Memory B cell (primary cell): ENCODE data around the gene NRAP.

Experiments
- ATAC-seq: fragments of 150-1000 bp; cut with Tn5 transposase; 2 replicates; pipeline ENCODE4 v1.10.0; 2021; ENCODE audit warnings: low read depth, mild to moderate bottlenecking, moderate library complexity
- DNase-seq, 2 donors: peaks; one replicate each; pipeline ENCODE4 v3.0.0; 2022; ENCODE audit warnings: low spot score in 2 of 2
- H3K27ac Mint-ChIP-seq: one replicate; pipeline ENCODE4 v1.8.0; 2022; ENCODE audit warnings: mild to moderate bottlenecking, moderate library complexity, mixed read lengths
- H3K27me3 Mint-ChIP-seq: one replicate; pipeline ENCODE4 v1.8.0; 2022; ENCODE audit warnings: mixed read lengths
- H3K36me3 Mint-ChIP-seq: one replicate; pipeline ENCODE4 v1.8.0; 2022; ENCODE audit warnings: mild to moderate bottlenecking, mixed read lengths
- H3K4me1 Mint-ChIP-seq: one replicate; pipeline ENCODE4 v1.8.0; 2022; ENCODE audit warnings: mixed read lengths
- H3K4me3 Mint-ChIP-seq: one replicate; pipeline ENCODE4 v1.8.0; 2022; ENCODE audit warnings: mild to moderate bottlenecking, moderate library complexity, mixed read lengths
- H3K9me3 Mint-ChIP-seq: one replicate; pipeline ENCODE4 v1.8.0; 2022; ENCODE audit warnings: mixed read lengths

Gene NRAP

DNA sequence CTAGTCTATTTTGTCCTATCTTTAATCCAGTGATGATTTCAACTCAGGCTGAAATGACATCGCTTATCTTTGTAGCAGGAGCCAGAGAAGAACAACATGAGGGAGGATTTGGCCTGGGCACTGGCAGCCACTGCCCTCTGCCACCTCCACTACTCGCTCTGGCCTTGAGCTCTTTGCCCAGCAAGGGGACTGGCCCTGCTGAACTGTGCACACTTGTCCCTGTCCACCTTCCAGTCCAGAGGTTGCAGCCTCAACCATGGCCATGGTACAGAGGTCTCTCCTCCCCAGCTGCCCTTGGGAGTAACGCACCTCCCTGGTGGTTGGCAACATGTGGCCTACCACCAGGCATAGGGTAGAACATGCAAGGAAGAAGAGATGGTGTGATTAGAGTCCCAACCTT lies 102.6 kb downstream of the NRAP start:
- no peak for ATAC-seq
- H3K27ac Mint-ChIP-seq: no peak overlapping the region
- no peaks in the 10 kb centered on the region for H3K9me3 Mint-ChIP-seq
- H3K4me3 Mint-ChIP-seq: no peak overlapping the region
- no peaks in the 10 kb centered on the region for H3K36me3 Mint-ChIP-seq
- H3K27me3 Mint-ChIP-seq: peaks cover 6% of the 10 kb centered on the region
- no peaks in the 10 kb centered on the region for H3K4me1 Mint-ChIP-seq
- no peak for DNase-seq

- Mint-ChIP-seq H3K27ac (no peak overlapping the region), H3K9me3 (no peaks in the 10 kb centered on the region), H3K4me1 (no peaks in the 10 kb centered on the region), H3K36me3 (no peaks in the 10 kb centered on the region), H3K27me3 (peaks cover 6% of the 10 kb centered on the region), H3K4me3 (no peak overlapping the region)
- no peak for ATAC-seq
- no peak for DNase-seq
Measured at GRCh38 chr10:113560071-113560470, 103.8 kb downstream of the NRAP start.

GRCh38 chr10:113557903-113558321 lies 105.9 kb downstream of the NRAP start:
- no peak overlapping the region for H3K27ac Mint-ChIP-seq
- H3K4me1 Mint-ChIP-seq: no peaks in the 10 kb centered on the region
- no peak for DNase-seq
- H3K27me3 Mint-ChIP-seq: peaks cover 14% of the 10 kb centered on the region
- no peak for ATAC-seq
- no peak overlapping the region for H3K4me3 Mint-ChIP-seq
- H3K9me3 Mint-ChIP-seq: no peaks in the 10 kb centered on the region
- no peaks in the 10 kb centered on the region for H3K36me3 Mint-ChIP-seq

DNA sequence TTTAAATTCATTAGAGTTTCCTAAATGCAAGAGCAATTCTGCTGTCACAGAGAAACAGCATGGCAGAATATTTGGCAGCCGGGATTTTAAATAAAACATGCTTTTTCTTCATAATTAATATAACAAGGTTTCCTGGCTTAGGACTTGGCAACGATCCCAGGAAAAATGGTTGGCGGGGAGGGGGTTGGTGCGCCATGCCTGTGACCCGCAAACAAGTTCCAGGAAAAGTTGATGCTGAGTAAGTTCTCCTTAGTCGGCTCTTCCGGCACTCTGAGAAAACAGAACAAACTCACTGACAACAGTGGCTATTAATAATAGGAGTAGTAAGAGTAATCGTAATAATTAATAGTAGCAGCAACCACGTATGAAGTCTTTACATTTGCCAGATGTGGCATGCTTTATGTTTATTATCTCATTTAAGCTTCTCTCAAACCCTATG lies 106.4 kb downstream of the NRAP start:
- H3K36me3 Mint-ChIP-seq: no peaks in the 10 kb centered on the region
- peaks cover 14% of the 10 kb centered on the region for H3K27me3 Mint-ChIP-seq
- DNase-seq: no peak
- ATAC-seq: no peak
- no peak overlapping the region for H3K4me3 Mint-ChIP-seq
- H3K9me3 Mint-ChIP-seq: no peaks in the 10 kb centered on the region
- no peaks in the 10 kb centered on the region for H3K4me1 Mint-ChIP-seq
- H3K27ac Mint-ChIP-seq: no peak overlapping the region

DNA sequence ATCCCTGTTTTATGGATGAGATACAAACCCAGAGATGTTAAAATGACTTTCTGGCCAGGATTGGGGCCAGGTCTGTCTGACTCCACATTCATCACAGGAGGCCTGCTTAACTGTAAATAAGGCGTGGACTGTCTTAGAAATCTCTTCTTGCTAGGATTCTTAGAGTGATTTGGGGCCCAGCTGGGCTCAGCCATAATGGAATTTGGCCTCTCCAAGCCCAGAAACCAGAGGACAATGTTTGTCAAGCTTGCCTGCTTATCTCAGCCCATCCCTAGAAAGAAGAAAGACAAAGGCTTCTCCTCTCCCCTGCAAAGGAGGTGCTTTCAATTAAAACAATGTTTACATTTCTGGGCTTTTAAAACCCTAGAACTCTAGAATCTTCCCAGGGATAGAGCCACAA lies 108.1 kb downstream of the NRAP start:
- Mint-ChIP-seq H3K9me3 (no peaks in the 10 kb centered on the region), H3K36me3 (no peaks in the 10 kb centered on the region), H3K4me1 (peaks cover under 1% of the 10 kb centered on the region), H3K27ac (no peak overlapping the region), H3K27me3 (peaks cover 16% of the 10 kb centered on the region), H3K4me3 (no peak overlapping the region)
- ATAC-seq (no peak), DNase-seq (no peak)

- Mint-ChIP-seq H3K36me3 (no peaks in the 10 kb centered on the region), H3K27ac (no peak overlapping the region), H3K9me3 (no peaks in the 10 kb centered on the region), H3K27me3 (peaks cover 17% of the 10 kb centered on the region), H3K4me1 (peaks cover 4% of the 10 kb centered on the region), H3K4me3 (no peak overlapping the region)
- DNase-seq (no peak), ATAC-seq (no peak)
Measured at GRCh38 chr10:113555245-113555644, 108.6 kb downstream of the NRAP start.

GRCh38 chr10:113554214-113554613 lies 109.6 kb downstream of the NRAP start:
- peaks cover 4% of the 10 kb centered on the region for H3K4me1 Mint-ChIP-seq
- ATAC-seq: no peak
- H3K36me3 Mint-ChIP-seq: no peaks in the 10 kb centered on the region
- H3K4me3 Mint-ChIP-seq: no peak overlapping the region
- H3K27ac Mint-ChIP-seq: no peak overlapping the region
- peaks cover 17% of the 10 kb centered on the region for H3K27me3 Mint-ChIP-seq
- DNase-seq: no peak
- no peaks in the 10 kb centered on the region for H3K9me3 Mint-ChIP-seq

GRCh38 chr10:113553149-113553548 lies 110.7 kb downstream of the NRAP start:
- H3K4me3 Mint-ChIP-seq: no peak overlapping the region
- peaks cover 15% of the 10 kb centered on the region for H3K27me3 Mint-ChIP-seq
- H3K4me1 Mint-ChIP-seq: peaks cover 4% of the 10 kb centered on the region
- no peak overlapping the region for H3K27ac Mint-ChIP-seq
- H3K9me3 Mint-ChIP-seq: no peaks in the 10 kb centered on the region
- no peaks in the 10 kb centered on the region for H3K36me3 Mint-ChIP-seq
- ATAC-seq: no peak
- DNase-seq: no peak

DNA sequence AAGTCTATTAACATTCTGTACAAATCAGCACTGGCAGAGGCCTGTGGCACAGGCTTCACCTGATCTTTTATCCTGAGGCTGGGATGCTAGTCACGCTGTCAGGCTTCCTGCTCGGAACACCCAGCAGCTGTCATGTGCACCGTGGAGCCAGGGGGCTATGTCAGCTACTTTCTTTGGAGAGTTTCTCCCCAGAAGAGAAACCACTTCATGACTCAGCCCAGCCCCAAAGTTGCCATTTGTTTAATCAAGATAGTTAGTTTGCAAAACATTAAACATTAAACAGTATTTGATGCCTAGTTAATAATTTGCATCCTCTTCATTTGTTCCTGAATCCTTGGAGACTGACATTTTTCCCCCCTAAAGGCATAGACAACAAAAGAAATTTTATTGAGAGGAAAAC lies 111.1 kb downstream of the NRAP start, which contains the start of gene HABP2:
HABP2 (plus strand) TSS at position 353 of the 400 bp plus-strand sequence. CDS start 69 bp downstream, outside the sequence.
- Mint-ChIP-seq H3K36me3 (no peaks in the 10 kb centered on the region), H3K4me3 (no peak within 1 kb of the TSS), H3K9me3 (no peaks in the 10 kb centered on the region), H3K27ac (no peak within 1 kb of the TSS), H3K27me3 (peaks cover 15% of the 10 kb centered on the region), H3K4me1 (peaks cover 4% of the 10 kb centered on the region)
- ATAC-seq: no peak
- DNase-seq: no peak

GRCh38 chr10:113552014-113552413 lies 111.8 kb downstream of the NRAP start:
- no peak overlapping the region for H3K4me3 Mint-ChIP-seq
- DNase-seq: no peak
- H3K9me3 Mint-ChIP-seq: no peaks in the 10 kb centered on the region

GRCh38 chr10:113550365-113550764 lies 113.5 kb downstream of the NRAP start:
- Mint-ChIP-seq H3K27ac (no peak overlapping the region), H3K4me3 (no peak overlapping the region), H3K36me3 (no peaks in the 10 kb centered on the region), H3K4me1 (peaks cover 4% of the 10 kb centered on the region), H3K9me3 (no peaks in the 10 kb centered on the region), H3K27me3 (peaks cover 12% of the 10 kb centered on the region)
- ATAC-seq (no peak), DNase-seq (no peak)

More at GRCh38 chr10:113552014-113552413, 111.8 kb downstream of the NRAP start:
- Mint-ChIP-seq H3K27ac (no peak overlapping the region), H3K36me3 (no peaks in the 10 kb centered on the region), H3K27me3 (peaks cover 14% of the 10 kb centered on the region), H3K4me1 (peaks cover 4% of the 10 kb centered on the region)
- no peak for ATAC-seq

- no peak for ATAC-seq
- Mint-ChIP-seq H3K4me3 (no peak overlapping the region), H3K27me3 (peaks cover 14% of the 10 kb centered on the region), H3K36me3 (no peaks in the 10 kb centered on the region), H3K9me3 (no peaks in the 10 kb centered on the region), H3K27ac (no peak overlapping the region), H3K4me1 (peaks cover 4% of the 10 kb centered on the region)
- no peak for DNase-seq
Measured at GRCh38 chr10:113549856-113550255, 114.0 kb downstream of the NRAP start.

DNA sequence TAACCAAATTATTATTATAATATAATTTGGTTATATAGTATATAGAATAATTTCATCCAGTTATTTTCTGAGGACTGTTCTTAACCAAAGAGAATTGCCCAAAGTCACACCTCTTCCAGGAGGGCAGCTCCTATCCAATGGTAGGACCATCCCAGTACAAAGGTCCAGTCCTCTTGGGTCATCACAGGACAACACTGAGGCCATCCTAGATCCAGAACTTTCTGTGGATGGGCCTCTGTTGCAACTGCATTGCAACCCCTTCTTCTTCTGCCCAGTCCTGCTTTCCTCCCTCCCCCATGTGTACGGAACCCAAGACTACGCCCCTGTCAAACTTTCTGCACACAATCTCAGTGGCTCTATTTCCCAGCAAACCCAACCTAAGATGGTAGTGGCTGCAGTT lies 116.4 kb downstream of the NRAP start:
- Mint-ChIP-seq H3K36me3 (no peaks in the 10 kb centered on the region), H3K27me3 (peaks cover 8% of the 10 kb centered on the region), H3K4me1 (peaks cover 4% of the 10 kb centered on the region), H3K9me3 (no peaks in the 10 kb centered on the region), H3K4me3 (no peak overlapping the region), H3K27ac (no peak overlapping the region)
- no peak for ATAC-seq
- no peak for DNase-seq

DNA sequence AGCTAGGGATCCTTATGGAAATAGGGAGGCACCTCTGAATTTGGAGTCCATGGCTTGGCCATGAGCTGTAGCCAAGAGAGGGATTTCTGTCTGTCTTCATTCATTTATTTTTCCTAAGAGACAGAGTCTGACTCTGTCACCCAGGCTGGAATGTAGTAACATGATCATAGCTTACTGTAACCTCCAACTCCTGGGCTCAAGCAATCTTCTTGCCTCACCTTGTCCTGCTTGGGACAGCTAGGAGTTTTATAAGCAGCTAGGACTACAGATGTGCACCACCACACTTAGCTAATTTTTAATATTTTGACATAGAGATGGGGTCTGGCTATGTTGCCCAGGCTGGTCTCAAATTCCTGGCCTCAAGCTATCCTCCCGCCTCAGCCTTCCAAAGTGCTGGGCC lies 119.4 kb downstream of the NRAP start:
- no peak for ATAC-seq
- H3K9me3 Mint-ChIP-seq: peaks cover under 1% of the 10 kb centered on the region
- no peak overlapping the region for H3K27ac Mint-ChIP-seq
- no peaks in the 10 kb centered on the region for H3K36me3 Mint-ChIP-seq
- peaks cover 8% of the 10 kb centered on the region for H3K27me3 Mint-ChIP-seq
- H3K4me1 Mint-ChIP-seq: no peaks in the 10 kb centered on the region
- H3K4me3 Mint-ChIP-seq: no peak overlapping the region
- DNase-seq: no peak

- no peaks in the 10 kb centered on the region for H3K36me3 Mint-ChIP-seq
- no peak overlapping the region for H3K27ac Mint-ChIP-seq
- H3K27me3 Mint-ChIP-seq: peaks cover 7% of the 10 kb centered on the region
- H3K9me3 Mint-ChIP-seq: peaks cover 2% of the 10 kb centered on the region
- no peak for ATAC-seq
- no peak overlapping the region for H3K4me3 Mint-ChIP-seq
- H3K4me1 Mint-ChIP-seq: no peaks in the 10 kb centered on the region
- DNase-seq: no peak
Measured at GRCh38 chr10:113543107-113543955, 120.5 kb downstream of the NRAP start.
